Fibroblast of lung (primary cell): ENCODE measurements around the gene PSMD8.

Source experiments
- CTCF ChIP-seq, 2 donors: IDR thresholded peaks in 1 of 2; conservative IDR thresholded peaks in 1 of 2; 1 replicate in 1 of 2; 2 replicates in 1 of 2; pipeline ENCODE4 v1.5.1; 2011 to 2012; ENCODE audit warnings: low read length in 2 of 2, control low read depth in 1 of 2, inconsistent platforms in 1 of 2, low read depth in 1 of 2, mild to moderate bottlenecking in 1 of 2
- EZH2 ChIP-seq: IDR thresholded peaks from 2 replicates; pipeline ENCODE4 v1.5.1; 2012; ENCODE audit warnings: low read length, control low read depth, mild to moderate bottlenecking; ENCODE audit errors: missing control alignments

- TF ChIP-seq CTCF (conservative IDR thresholded peaks at IDR 0.05 in 1 of 2, IDR thresholded peaks at IDR 0.05 in 1 of 2; ENCODE audit: low read depth in 1 of 2, low read length in 2 of 2) = no peak
- no peak for TF ChIP-seq EZH2
These were observed 26.8 kb downstream of the PSMD8 start for GRCh38 chr19:38401148-38401547.
